Sigmoid colon (tissue), 7 donors: ENCODE measurements around the gene LYPD3. TPM values are rescaled to one million over a fixed set of nuclear protein-coding genes. Genes with fewer than 3 reads are reported as not detected.
"Not testable (repeated sequence)": the region's sequence is repeated elsewhere in the genome, so short reads cannot be mapped to it uniquely, and the experiment has no call there.

Experiments
- DNase-seq: peaks from one replicate; pipeline ENCODE4 v3.0.0-alpha.2; 2019
- H3K27ac ChIP-seq, 4 donors: fragments of 200-600 bp; sonication (generic); one replicate each; pipeline ENCODE4 v1.5.1; 2016 to 2019; ENCODE audit warnings: mild to moderate bottlenecking in 1 of 4
- H3K27me3 ChIP-seq, 3 donors: fragments of 200-600 bp; sonication (generic); one replicate each; pipeline ENCODE4 v1.5.1; 2019; ENCODE audit warnings: mild to moderate bottlenecking in 1 of 3
- H3K36me3 ChIP-seq, 4 donors: fragments of 200-600 bp; sonication (generic); one replicate each; pipeline ENCODE4 v1.5.1; 2016 to 2019
- H3K4me1 ChIP-seq, 4 donors: fragments of 200-600 bp; sonication (generic); one replicate each; pipeline ENCODE4 v1.5.1; 2017 to 2019
- H3K4me3 ChIP-seq, 4 donors: fragments of 200-600 bp; sonication (generic); one replicate each; pipeline ENCODE4 v1.5.1; 2017 to 2019; ENCODE audit warnings: mild to moderate bottlenecking in 2 of 4, moderate library complexity in 1 of 4
- H3K9me3 ChIP-seq, 4 donors: fragments of 200-600 bp in 3 of 4; sonication (generic) in 3 of 4; one replicate each; pipeline versions ENCODE4 v1.5.1 to v1.6.1; 2013 to 2019
- EP300 ChIP-seq, 4 donors: sonication (generic); formaldehyde crosslinking; IDR thresholded peaks; one replicate each; pipeline ENCODE4 v1.6.1; 2017; ENCODE audit warnings: antibody characterized with exemption in 4 of 4
- POLR2A ChIP-seq, 2 donors: fragments of 450-650 bp; IDR thresholded peaks; one replicate each; pipeline ENCODE4 v1.6.1; 2016; ENCODE audit warnings: antibody characterized with exemption in 2 of 2, mild to moderate bottlenecking in 2 of 2, moderate library complexity in 2 of 2
- POLR2AphosphoS5 ChIP-seq, 4 donors: sonication (generic); formaldehyde crosslinking; IDR thresholded peaks; one replicate each; pipeline ENCODE4 v1.6.1; 2017; ENCODE audit warnings: antibody characterized with exemption in 4 of 4
- WGBS, 2 donors: extraction: QIAGEN DNeasy Blood & Tissue Kit; methylation state at CpG; one replicate each; pipeline ENCODE4 v1.1.7; 2013; 5-methylcytosine and 5-hydroxymethylcytosine counted together
- intact Hi-C: fragments of 100-400 bp; cut with DNase I; formaldehyde crosslinking; loops from one replicate; pipeline ENCODE4 v1.15.1; 2023
- polyA plus RNA-seq, 3 donors: library from polyadenylated mRNA; stranded (reverse); fragments of 200-250 nt; gene quantifications; one replicate each; pipeline ENCODE4 v1.2.3, GENCODE V29; 2013
- total RNA-seq, 4 donors: library from RNA; depleted of rRNA; stranded (reverse); fragments of >200 nt; gene quantifications; one replicate each; pipeline ENCODE4 v1.1.0, GENCODE V29; 2016
- TF ChIP-seq, protein P1 (sequence below), 4 experiments: fragments of 450-650 bp in 3 of 4; fragments of 200-600 bp in 1 of 4; IDR thresholded peaks; one replicate each; pipeline ENCODE4 v1.5.1; 2016 to 2019; ENCODE audit warnings: antibody characterized with exemption in 4 of 4, mild to moderate bottlenecking in 3 of 4, moderate library complexity in 2 of 4
- donor health status: healthy with polysubstance abuse.
- donor health status: Bipolar disorder and iron deficiency.
- donor health status: healthy.

Gene LYPD3
- 1 to 10 TPM in 3 of 4 donors, not detected in 1; 1.2 to 1.8 (median 1.8) TPM for total RNA-seq
- 1 to 10 TPM in 1 of 3 donors, under 1 TPM in 2; 0.46 to 1.6 (median 0.60) TPM for polyA plus RNA-seq

DNA sequence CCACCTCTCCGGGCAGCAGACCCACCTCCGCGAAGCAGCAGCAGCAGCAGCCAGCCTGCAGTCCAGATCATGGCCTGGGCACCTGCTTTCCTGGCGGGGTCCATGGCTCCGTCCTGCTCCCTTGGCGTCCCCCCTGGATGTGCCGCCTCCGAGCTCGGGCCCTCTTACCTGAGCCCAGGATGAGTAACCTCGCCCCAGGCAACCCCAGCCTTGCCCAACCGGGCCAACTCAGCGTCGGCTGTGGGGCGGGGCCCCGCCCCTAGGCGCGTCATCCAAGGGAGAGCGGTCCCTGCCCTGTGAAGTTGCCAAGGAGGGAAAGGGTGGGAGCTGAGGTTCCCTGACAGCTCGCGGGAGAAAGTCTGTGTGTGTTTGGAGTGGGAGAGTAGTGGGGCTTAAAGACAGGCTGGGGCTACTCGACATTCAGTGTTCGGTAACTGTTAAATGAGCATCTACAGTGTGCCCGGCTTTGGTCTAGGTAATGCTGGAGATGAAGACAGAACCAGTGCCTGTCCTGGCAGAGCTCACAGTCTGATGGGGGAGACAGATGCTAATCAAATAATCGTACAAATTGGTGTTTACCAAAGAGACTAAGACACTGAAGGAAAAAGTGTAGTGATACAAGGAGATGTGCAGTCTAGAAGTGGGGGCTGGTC lies at the start of gene LYPD3:
TSS of gene LYPD3 (minus strand) at position 141 of the 653 bp plus-strand sequence. CDS start at position 104, 37 bp downstream.
- WGBS, 2 donors: 20 to 35% methylated on average over 24 of the region's 24 CpGs
- Histone ChIP-seq H3K27ac (peak within 1 kb of the TSS; percentile 88 to 93 (median 90)), H3K4me3 (peak within 1 kb of the TSS; percentile 59 to 73 (median 69)), H3K4me1 (peaks cover 0 to 18% (median 13%) of the 10 kb centered on the region in 4 donors), H3K36me3 (no peaks in the 10 kb centered on the region), H3K9me3 (no peaks in the 10 kb centered on the region), H3K27me3 (no peaks in the 10 kb centered on the region)
- TF ChIP-seq, protein P1, sequence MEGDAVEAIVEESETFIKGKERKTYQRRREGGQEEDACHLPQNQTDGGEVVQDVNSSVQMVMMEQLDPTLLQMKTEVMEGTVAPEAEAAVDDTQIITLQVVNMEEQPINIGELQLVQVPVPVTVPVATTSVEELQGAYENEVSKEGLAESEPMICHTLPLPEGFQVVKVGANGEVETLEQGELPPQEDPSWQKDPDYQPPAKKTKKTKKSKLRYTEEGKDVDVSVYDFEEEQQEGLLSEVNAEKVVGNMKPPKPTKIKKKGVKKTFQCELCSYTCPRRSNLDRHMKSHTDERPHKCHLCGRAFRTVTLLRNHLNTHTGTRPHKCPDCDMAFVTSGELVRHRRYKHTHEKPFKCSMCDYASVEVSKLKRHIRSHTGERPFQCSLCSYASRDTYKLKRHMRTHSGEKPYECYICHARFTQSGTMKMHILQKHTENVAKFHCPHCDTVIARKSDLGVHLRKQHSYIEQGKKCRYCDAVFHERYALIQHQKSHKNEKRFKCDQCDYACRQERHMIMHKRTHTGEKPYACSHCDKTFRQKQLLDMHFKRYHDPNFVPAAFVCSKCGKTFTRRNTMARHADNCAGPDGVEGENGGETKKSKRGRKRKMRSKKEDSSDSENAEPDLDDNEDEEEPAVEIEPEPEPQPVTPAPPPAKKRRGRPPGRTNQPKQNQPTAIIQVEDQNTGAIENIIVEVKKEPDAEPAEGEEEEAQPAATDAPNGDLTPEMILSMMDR (IDR thresholded peaks at IDR 0.05): no peak
- no peak for TF ChIP-seq POLR2AphosphoS5 (IDR thresholded peaks at IDR 0.05)
- no peak for TF ChIP-seq POLR2A (IDR thresholded peaks at IDR 0.05)
- TF ChIP-seq EP300 (IDR thresholded peaks at IDR 0.05): no peak
- DNase-seq: no peak
- intact Hi-C loops: no loop called here

DNA sequence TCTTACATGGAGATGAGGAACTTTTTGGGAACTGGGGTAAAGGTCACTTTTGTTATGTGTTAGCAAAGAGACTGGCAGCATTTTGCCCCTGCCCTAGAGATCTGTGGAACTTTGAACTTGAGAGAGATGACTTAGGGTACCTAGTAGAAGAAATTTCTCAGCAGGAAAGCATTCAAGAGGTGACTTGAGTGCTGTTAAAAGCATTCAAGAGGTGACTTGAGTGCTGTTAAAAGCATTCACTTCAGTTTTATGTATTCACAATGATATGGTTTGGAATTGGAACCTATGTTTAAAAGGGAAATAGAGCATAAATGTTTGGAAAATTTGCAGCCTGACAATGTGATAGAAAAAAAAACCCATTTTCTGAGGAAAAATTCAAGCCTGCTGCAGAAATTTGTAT lies 47.0 kb upstream of the LYPD3 start:
- intact Hi-C loops: not testable (repeated sequence)

DNA sequence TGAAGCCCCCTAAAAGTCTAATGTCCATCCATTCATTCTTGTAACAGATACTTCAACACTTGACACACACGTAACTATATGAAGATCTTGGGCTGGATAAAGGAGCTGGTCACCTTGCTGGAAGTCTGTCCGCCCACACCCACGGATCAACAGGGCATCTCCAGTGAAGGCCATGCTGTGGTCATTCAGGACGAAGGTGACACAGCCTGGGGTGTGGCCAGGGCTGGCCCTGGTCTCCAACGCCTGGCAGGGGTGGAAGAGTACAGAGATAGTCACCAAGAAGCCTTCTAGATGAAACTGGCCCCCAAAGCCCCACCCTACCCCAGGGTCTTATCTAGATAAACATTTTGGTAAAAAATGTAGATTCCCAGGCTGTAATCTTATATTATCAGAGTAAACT lies 45.9 kb upstream of the LYPD3 start:
- H3K27me3 ChIP-seq: no peaks in the 10 kb centered on the region
- H3K9me3 ChIP-seq: no peaks in the 10 kb centered on the region
- no peaks in the 10 kb centered on the region for H3K4me1 ChIP-seq
- no peak overlapping the region for H3K27ac ChIP-seq
- WGBS, 2 donors: 83 to 93% methylated on average over 5 of the region's 5 CpGs
- H3K36me3 ChIP-seq: peaks cover 5 to 36% (median 15%) of the 10 kb centered on the region in 4 donors
- intact Hi-C loops: no loop called here
- TF ChIP-seq EP300 (IDR thresholded peaks at IDR 0.05) (no peak), POLR2AphosphoS5 (IDR thresholded peaks at IDR 0.05) (no peak), POLR2A (IDR thresholded peaks at IDR 0.05) (no peak)
- TF ChIP-seq, protein P1 (IDR thresholded peaks at IDR 0.05): no peak
- DNase-seq: no peak
- no peak overlapping the region for H3K4me3 ChIP-seq

More for the DNA sequence above, 47.0 kb upstream of the LYPD3 start:
- H3K27me3 ChIP-seq, H3K27ac ChIP-seq, H3K4me1 ChIP-seq, DNase-seq, H3K9me3 ChIP-seq, H3K4me3 ChIP-seq: not testable (repeated sequence)
- H3K36me3 ChIP-seq: peaks cover 5 to 30% (median 15%) of the 10 kb centered on the region in 4 donors

DNA sequence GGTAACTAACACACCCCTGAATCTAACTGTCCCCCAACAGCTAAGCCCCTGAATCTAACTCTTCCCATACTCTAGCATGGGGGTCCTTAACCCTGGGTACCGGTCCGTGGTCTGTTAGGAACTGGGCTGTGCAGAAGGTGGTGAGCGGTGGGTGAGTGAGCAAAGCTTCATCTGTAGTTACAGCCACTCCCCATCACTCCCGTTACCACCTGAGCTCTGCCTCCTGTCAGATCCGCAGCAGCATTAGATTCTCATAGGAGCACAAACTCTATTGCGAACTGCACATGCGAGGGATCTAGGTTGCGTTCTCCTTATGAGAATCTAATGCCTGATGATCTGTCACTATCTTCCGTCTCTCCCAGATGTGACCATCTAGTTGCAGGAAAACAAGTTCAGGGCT lies 45.3 kb upstream of the LYPD3 start:
- intact Hi-C loops: no loop called here
- no peaks in the 10 kb centered on the region for H3K9me3 ChIP-seq
- WGBS, 2 donors: 97 to 98% methylated on average over 9 of the region's 9 CpGs
- H3K27ac ChIP-seq: no peak overlapping the region
- peaks cover 5 to 36% (median 15%) of the 10 kb centered on the region in 4 donors for H3K36me3 ChIP-seq
- no peaks in the 10 kb centered on the region for H3K27me3 ChIP-seq
- no peak for DNase-seq
- no peak overlapping the region for H3K4me3 ChIP-seq
- H3K4me1 ChIP-seq: no peaks in the 10 kb centered on the region
- TF ChIP-seq, protein P1 (IDR thresholded peaks at IDR 0.05): no peak
- TF ChIP-seq POLR2AphosphoS5 (IDR thresholded peaks at IDR 0.05) (no peak), EP300 (IDR thresholded peaks at IDR 0.05) (no peak), POLR2A (IDR thresholded peaks at IDR 0.05) (no peak)

DNA sequence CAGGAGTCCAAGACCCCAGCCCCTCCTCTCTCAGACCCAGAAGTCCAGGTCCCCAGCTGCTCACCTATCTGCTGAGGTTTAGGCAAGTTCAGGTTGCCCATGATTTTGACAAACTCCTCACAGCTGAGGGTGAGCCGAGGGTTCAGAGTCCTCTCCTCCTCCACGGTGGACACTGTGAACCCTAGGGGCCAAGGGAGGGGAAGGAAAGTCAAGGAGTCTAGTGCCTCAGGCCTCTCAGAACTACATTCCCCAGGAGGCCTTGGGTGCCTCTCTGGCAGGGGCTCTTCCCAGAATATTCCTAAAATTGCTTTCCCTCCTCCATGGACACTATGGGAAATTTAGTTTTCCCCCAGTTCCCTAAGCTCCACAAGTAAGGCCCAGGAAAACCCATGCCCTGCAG lies 42.5 kb upstream of the LYPD3 start:
- H3K9me3 ChIP-seq: no peaks in the 10 kb centered on the region
- H3K27me3 ChIP-seq: no peaks in the 10 kb centered on the region
- no peak overlapping the region for H3K27ac ChIP-seq
- H3K4me1 ChIP-seq: peaks cover 0 to 13% (median 10%) of the 10 kb centered on the region in 4 donors
- no peak for DNase-seq
- 65 to 86% methylated on average over 2 of the region's 2 CpGs for WGBS, 2 donors
- H3K4me3 ChIP-seq: no peak overlapping the region
- peaks cover 5 to 36% (median 13%) of the 10 kb centered on the region in 4 donors for H3K36me3 ChIP-seq
- no peak for TF ChIP-seq EP300 (IDR thresholded peaks at IDR 0.05)
- no peak for TF ChIP-seq POLR2AphosphoS5 (IDR thresholded peaks at IDR 0.05)
- no peak for TF ChIP-seq POLR2A (IDR thresholded peaks at IDR 0.05)
- TF ChIP-seq, protein P1 (IDR thresholded peaks at IDR 0.05): no peak
- intact Hi-C loops: no loop called here
